Measurements from ENCODE around the gene PLPP4.

GRCh38 chr10:120609006-120609405 is 152.0 kb downstream of the PLPP4 start:
- TF ChIP-seq ZNF311 (tag by site-specific recombination; IDR thresholded peaks at IDR 0.05; ENCODE audit: borderline replicate concordance) (no peak), GLIS1 (tag by site-specific recombination; IDR thresholded peaks at IDR 0.05) (no peak), ZNF837 (tag by site-specific recombination; IDR thresholded peaks at IDR 0.05) (no peak), ZNF335 (tag by site-specific recombination; conservative IDR thresholded peaks at IDR 0.05) (no peak), ZNF596 (tag by site-specific recombination; IDR thresholded peaks at IDR 0.05) (no peak), ZBTB48 (tag by site-specific recombination; IDR thresholded peaks at IDR 0.05) (no peak), ZNF561 (tag by site-specific recombination; IDR thresholded peaks at IDR 0.05; ENCODE audit: borderline replicate concordance) (no peak), ZNF423 (tag by site-specific recombination; IDR thresholded peaks at IDR 0.05) (no peak), REPIN1 (tag by site-specific recombination; IDR thresholded peaks at IDR 0.05; ENCODE audit: low read depth) (no peak)
- TF ChIP-seq, protein P1, sequence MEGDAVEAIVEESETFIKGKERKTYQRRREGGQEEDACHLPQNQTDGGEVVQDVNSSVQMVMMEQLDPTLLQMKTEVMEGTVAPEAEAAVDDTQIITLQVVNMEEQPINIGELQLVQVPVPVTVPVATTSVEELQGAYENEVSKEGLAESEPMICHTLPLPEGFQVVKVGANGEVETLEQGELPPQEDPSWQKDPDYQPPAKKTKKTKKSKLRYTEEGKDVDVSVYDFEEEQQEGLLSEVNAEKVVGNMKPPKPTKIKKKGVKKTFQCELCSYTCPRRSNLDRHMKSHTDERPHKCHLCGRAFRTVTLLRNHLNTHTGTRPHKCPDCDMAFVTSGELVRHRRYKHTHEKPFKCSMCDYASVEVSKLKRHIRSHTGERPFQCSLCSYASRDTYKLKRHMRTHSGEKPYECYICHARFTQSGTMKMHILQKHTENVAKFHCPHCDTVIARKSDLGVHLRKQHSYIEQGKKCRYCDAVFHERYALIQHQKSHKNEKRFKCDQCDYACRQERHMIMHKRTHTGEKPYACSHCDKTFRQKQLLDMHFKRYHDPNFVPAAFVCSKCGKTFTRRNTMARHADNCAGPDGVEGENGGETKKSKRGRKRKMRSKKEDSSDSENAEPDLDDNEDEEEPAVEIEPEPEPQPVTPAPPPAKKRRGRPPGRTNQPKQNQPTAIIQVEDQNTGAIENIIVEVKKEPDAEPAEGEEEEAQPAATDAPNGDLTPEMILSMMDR (tag by site-specific recombination; IDR thresholded peaks at IDR 0.05): no peak

Measured in HEK293 (cell line).